ENCODE results near the gene POF1B. TPM values are rescaled to one million over a fixed set of nuclear protein-coding genes. Genes with fewer than 3 reads are reported as not detected.
A peak's percentile ranks its signal among the peaks of the same experiment; 100 is the strongest.
"Not testable (repeated sequence)": the region's sequence is repeated elsewhere in the genome, so short reads cannot be mapped to it uniquely, and the experiment has no call there.

The POF1B gene
- polyA plus RNA-seq, 1 of the 3 experiments (the other 2 are of a cell fraction): not detected

DNA sequence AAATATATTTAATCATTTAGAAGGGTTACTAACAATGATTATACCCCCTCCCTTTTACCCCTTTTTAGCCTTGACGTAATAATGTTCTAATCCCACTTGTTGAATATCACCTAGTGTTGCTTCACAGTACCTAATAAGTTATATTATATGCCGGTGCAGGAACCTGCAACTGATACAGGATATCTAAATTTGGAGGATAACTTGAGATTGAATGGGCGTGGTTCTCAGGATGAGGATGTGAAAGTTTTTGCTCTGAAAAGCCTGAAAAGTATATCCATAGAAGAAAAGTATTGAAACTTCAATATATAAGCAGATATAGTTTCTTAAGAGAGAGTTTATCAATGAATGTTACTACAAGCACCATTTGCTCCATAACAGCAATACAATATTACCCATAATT lies 75.9 kb downstream of the POF1B start (continued):
- TF ChIP-seq, protein P1, sequence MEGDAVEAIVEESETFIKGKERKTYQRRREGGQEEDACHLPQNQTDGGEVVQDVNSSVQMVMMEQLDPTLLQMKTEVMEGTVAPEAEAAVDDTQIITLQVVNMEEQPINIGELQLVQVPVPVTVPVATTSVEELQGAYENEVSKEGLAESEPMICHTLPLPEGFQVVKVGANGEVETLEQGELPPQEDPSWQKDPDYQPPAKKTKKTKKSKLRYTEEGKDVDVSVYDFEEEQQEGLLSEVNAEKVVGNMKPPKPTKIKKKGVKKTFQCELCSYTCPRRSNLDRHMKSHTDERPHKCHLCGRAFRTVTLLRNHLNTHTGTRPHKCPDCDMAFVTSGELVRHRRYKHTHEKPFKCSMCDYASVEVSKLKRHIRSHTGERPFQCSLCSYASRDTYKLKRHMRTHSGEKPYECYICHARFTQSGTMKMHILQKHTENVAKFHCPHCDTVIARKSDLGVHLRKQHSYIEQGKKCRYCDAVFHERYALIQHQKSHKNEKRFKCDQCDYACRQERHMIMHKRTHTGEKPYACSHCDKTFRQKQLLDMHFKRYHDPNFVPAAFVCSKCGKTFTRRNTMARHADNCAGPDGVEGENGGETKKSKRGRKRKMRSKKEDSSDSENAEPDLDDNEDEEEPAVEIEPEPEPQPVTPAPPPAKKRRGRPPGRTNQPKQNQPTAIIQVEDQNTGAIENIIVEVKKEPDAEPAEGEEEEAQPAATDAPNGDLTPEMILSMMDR (IDR thresholded peaks at IDR 0.05): no peak
- TF ChIP-seq POLR2AphosphoS5 (IDR thresholded peaks at IDR 0.05; ENCODE audit: low read depth, low read length) (no peak), GABPA (IDR thresholded peaks at IDR 0.05; ENCODE audit: low read depth) (no peak)
- TF ChIP-seq, protein P2, sequence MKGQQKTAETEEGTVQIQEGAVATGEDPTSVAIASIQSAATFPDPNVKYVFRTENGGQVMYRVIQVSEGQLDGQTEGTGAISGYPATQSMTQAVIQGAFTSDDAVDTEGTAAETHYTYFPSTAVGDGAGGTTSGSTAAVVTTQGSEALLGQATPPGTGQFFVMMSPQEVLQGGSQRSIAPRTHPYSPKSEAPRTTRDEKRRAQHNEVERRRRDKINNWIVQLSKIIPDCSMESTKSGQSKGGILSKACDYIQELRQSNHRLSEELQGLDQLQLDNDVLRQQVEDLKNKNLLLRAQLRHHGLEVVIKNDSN (IDR thresholded peaks at IDR 0.05; ENCODE audit: borderline replicate concordance, low read depth): no peak

DNA sequence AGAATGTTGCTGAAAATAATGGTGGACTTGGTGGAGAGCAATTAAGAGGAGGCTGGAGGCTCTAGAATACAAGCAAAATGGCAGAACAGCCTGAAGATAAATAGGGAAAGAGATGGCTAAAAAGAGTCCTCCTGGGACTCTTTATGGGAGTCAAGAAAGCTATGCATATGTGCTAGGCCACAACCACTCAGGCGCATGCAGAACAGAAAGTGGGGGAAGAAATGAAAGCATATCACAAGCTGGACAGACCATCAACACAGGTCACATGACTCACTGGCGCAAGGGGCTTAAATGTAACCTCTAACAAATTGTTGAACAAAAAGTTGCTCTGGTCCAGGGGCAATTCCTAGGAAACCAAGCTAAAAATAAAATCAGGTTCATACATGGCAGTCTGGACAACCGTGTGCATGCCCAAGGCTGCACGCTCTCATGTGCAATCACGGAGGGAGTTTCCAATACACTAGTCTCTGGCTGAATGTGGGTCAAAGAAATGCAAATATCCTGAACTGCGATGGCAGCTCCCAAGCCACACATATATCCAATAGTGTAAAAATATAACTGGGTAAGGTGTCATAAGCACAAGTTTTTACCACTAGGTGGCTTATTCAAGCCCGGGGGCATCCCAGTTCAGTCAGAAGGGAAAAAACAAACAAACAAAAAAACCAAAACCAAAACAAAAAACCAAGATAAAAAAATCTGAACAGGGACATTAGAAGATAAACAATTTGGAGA lies 90.3 kb downstream of the POF1B start:
- Histone ChIP-seq H2AFZ (ENCODE audit: low read depth) (no peak overlapping the region), H3K79me2 (ENCODE audit: insufficient read depth) (no peaks in the 10 kb centered on the region), H3K4me2 (no peak overlapping the region), H3K27me3 (ENCODE audit: insufficient read depth) (no peaks in the 10 kb centered on the region), H3K4me3 (ENCODE audit: low read depth in 2 of 2, low read length in 1 of 2) (no peak overlapping the region), H3K36me3 (replicated peaks in 1 of 2; ENCODE audit: control insufficient read depth in 1 of 2, insufficient read depth in 2 of 2, low read length in 1 of 2) (no peaks in the 10 kb centered on the region), H3K9me2 (no peaks in the 10 kb centered on the region), H3K9me3 (no peaks in the 10 kb centered on the region), H3K27ac (ENCODE audit: low read depth in 2 of 2, low read length in 1 of 2) (no peak overlapping the region), H3K9ac (no peak overlapping the region), H4K20me1 (ENCODE audit: insufficient read depth) (no peaks in the 10 kb centered on the region), H3F3A (replicated peaks; ENCODE audit: insufficient read depth) (no peaks in the 10 kb centered on the region), H3K4me1 (ENCODE audit: control insufficient read depth in 1 of 2, insufficient read depth in 2 of 2, low read depth in 1 of 2, low read length in 1 of 2) (no peaks in the 10 kb centered on the region)
- ChIA-PET POLR2A (no interaction called here), CTCF (interaction anchor here (0.7 kb wide), 1 partner anchor 113 kb away, joined by 3 read pairs; no protein-coding TSS in a partner anchor)
- TF ChIP-seq, protein P3, sequence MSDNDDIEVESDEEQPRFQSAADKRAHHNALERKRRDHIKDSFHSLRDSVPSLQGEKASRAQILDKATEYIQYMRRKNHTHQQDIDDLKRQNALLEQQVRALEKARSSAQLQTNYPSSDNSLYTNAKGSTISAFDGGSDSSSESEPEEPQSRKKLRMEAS (IDR thresholded peaks at IDR 0.05; ENCODE audit: low read depth): no peak
- TF ChIP-seq ELF1 (IDR thresholded peaks at IDR 0.05): no peak
- TF ChIP-seq, protein P4, sequence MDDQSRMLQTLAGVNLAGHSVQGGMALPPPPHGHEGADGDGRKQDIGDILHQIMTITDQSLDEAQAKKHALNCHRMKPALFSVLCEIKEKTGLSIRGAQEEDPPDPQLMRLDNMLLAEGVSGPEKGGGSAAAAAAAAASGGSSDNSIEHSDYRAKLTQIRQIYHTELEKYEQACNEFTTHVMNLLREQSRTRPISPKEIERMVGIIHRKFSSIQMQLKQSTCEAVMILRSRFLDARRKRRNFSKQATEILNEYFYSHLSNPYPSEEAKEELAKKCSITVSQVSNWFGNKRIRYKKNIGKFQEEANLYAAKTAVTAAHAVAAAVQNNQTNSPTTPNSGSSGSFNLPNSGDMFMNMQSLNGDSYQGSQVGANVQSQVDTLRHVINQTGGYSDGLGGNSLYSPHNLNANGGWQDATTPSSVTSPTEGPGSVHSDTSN (IDR thresholded peaks at IDR 0.05): no peak
- TF ChIP-seq POLR2AphosphoS5 (IDR thresholded peaks at IDR 0.05; ENCODE audit: low read depth, low read length): no peak
- no peak for TF ChIP-seq RFX5 (IDR thresholded peaks at IDR 0.05; ENCODE audit: low read length)
- TF ChIP-seq, protein P1 (IDR thresholded peaks at IDR 0.05): peak; percentile 25; the same call in 1 of the 2 replicates
- WGBS (ENCODE audit: low lambda C conversion rate): 39% methylated on average over 7 of the region's 7 CpGs
- DNase-seq: no peak

DNA sequence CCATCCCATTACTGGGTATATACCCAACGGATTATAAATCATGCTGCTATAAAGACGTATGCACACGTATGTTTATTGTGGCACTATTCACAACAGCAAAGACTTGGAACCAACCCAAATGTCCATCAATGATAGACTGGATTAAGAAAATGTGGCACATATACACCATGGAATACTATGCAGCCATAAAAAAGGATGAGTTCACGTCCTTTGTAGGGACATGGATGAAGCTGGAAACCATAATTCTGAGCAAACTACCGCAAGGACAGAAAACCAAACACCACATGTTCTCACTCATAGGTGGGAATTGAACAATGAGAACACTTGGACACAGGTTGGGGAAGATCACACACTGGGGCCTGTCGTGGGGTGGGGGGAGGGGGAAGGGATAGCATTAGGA lies 94.2 kb downstream of the POF1B start:
- H3K79me2 ChIP-seq (ENCODE audit: insufficient read depth); POLR2A ChIA-PET; CTCF ChIA-PET: not testable (repeated sequence)

More for the DNA sequence above, 94.2 kb downstream of the POF1B start:
- H3K4me3 ChIP-seq (ENCODE audit: low read depth in 2 of 2, low read length in 1 of 2); H3K9me2 ChIP-seq; H4K20me1 ChIP-seq (ENCODE audit: insufficient read depth); H3K9ac ChIP-seq; H3K4me2 ChIP-seq; H3F3A ChIP-seq (replicated peaks; ENCODE audit: insufficient read depth); H3K36me3 ChIP-seq (replicated peaks in 1 of 2; ENCODE audit: control insufficient read depth in 1 of 2, insufficient read depth in 2 of 2, low read length in 1 of 2); H2AFZ ChIP-seq (ENCODE audit: low read depth); H3K9me3 ChIP-seq; H3K4me1 ChIP-seq (ENCODE audit: control insufficient read depth in 1 of 2, insufficient read depth in 2 of 2, low read depth in 1 of 2, low read length in 1 of 2); H3K27me3 ChIP-seq (ENCODE audit: insufficient read depth); DNase-seq; H3K27ac ChIP-seq (ENCODE audit: low read depth in 2 of 2, low read length in 1 of 2): not testable (repeated sequence)
- WGBS (ENCODE audit: low lambda C conversion rate): 61% methylated on average over 6 of the region's 6 CpGs
